OCI-LY7 (cell line): ENCODE results near the gene DIABLO. TPM values are rescaled to one million over a fixed set of nuclear protein-coding genes. Genes with fewer than 3 reads are reported as not detected.

Experiments used
- BruUV-seq: library from RNA; stranded (reverse); fragments of 400-500 nt; replicated peaks from 2 replicates; lab custom pipeline; 2021; lab: Mats Ljungman, UMichigan
- CTCF ChIA-PET: fragments of 300-600 bp; sonication (Branson Sonifier 250); formaldehyde crosslinking; loops from one replicate; lab custom pipeline; 2022; ENCODE audit warnings: antibody characterized with exemption; ENCODE audit not compliant: unreplicated experiment; lab: Charles Lee
- POLR2A ChIA-PET: fragments of 300-600 bp; sonication (Branson Sonifier 250); formaldehyde crosslinking; loops from one replicate; lab custom pipeline; 2022; ENCODE audit warnings: antibody characterized with exemption; lab: Charles Lee
- DNase-seq: peaks from one replicate; pipeline ENCODE4 v3.0.0-alpha.2; 2015; ENCODE audit warnings: low spot score
- H2AFZ ChIP-seq: fragments of 200-600 bp; sonication (generic), shearing (Covaris generic); 2 replicates; pipeline ENCODE4 v1.6.1; 2014; ENCODE audit warnings: mild to moderate bottlenecking, antibody characterized with exemption, low read length, moderate library complexity
- H3K27ac ChIP-seq: fragments of 200-600 bp; sonication (generic); 2 replicates; pipeline ENCODE4 v1.5.1; 2014; ENCODE audit warnings: mixed run types, low read depth, mild to moderate bottlenecking, moderate library complexity, low read length, inconsistent platforms; ENCODE audit not compliant: poor library complexity, severe bottlenecking
- H3K36me3 ChIP-seq: fragments of 200-600 bp; sonication (generic); 2 replicates; pipeline ENCODE4 v1.6.1; 2014; ENCODE audit warnings: mild to moderate bottlenecking, antibody characterized with exemption, low read length, moderate library complexity, mixed read lengths; ENCODE audit not compliant: insufficient read depth
- H3K4me1 ChIP-seq: fragments of 200-600 bp; sonication (generic); 2 replicates; pipeline ENCODE4 v1.5.1; 2014; ENCODE audit warnings: mild to moderate bottlenecking, low read length; ENCODE audit not compliant: insufficient read depth, poor library complexity, severe bottlenecking
- H3K4me2 ChIP-seq: fragments of 200-600 bp; sonication (generic); 2 replicates; pipeline ENCODE4 v1.6.1; 2014; ENCODE audit warnings: mild to moderate bottlenecking, low read length
- H3K4me3 ChIP-seq: fragments of 200-600 bp; sonication (generic); 2 replicates; pipeline ENCODE4 v1.5.1; 2014; ENCODE audit warnings: mild to moderate bottlenecking, low read depth, low read length; ENCODE audit not compliant: poor library complexity, severe bottlenecking
- H3K79me2 ChIP-seq: fragments of 200-600 bp; sonication (generic); 2 replicates; pipeline ENCODE4 v1.6.1; 2016; ENCODE audit warnings: low read depth, mild to moderate bottlenecking, low read length, moderate library complexity, mixed read lengths; ENCODE audit not compliant: insufficient read depth
- H3K9me2 ChIP-seq: fragments of 200-600 bp; sonication (generic); 2 replicates; pipeline ENCODE4 v1.6.1; 2016; ENCODE audit warnings: mild to moderate bottlenecking, low read length, mixed read lengths; ENCODE audit not compliant: insufficient read depth
- H3K9me3 ChIP-seq: fragments of 200-600 bp; sonication (generic); 2 replicates; pipeline ENCODE4 v1.6.1; 2014; ENCODE audit warnings: mild to moderate bottlenecking, mixed run types, low read length, mixed read lengths
- H4K20me1 ChIP-seq: fragments of 200-600 bp; sonication (generic); 2 replicates; pipeline ENCODE4 v1.6.1; 2014; ENCODE audit warnings: mild to moderate bottlenecking, antibody characterized with exemption, low read length, moderate library complexity, mixed read lengths; ENCODE audit not compliant: insufficient read depth
- CTCF ChIP-seq: fragments of 200-600 bp; sonication (generic); conservative IDR thresholded peaks from 2 replicates; pipeline ENCODE4 v1.5.1; 2014; ENCODE audit warnings: mild to moderate bottlenecking, antibody characterized with exemption, low read length, moderate library complexity, mixed read lengths
- EZH2phosphoT487 ChIP-seq: fragments of 200-600 bp; sonication (generic); IDR thresholded peaks from 2 replicates; pipeline ENCODE4 v1.6.1; 2018; ENCODE audit warnings: low read depth, borderline replicate concordance, mild to moderate bottlenecking, mixed run types, antibody characterized with exemption, low read length, moderate library complexity, mixed read lengths
- intact Hi-C: fragments of 100-400 bp; cut with micrococcal nuclease; formaldehyde crosslinking; loops from one replicate; pipeline ENCODE4 v1.10.0; 2022; ENCODE audit not compliant: unreplicated experiment
- total RNA-seq, 2 experiments: library from RNA; depleted of rRNA in 1 of 2; stranded (reverse); fragments of >200 nt in 1 of 2; shearing (Covaris generic) in 1 of 2; gene quantifications; 2 replicates each; pipeline ENCODE4 v1.2.3, GENCODE V29; 2014 to 2022

DIABLO gene
- total RNA-seq, 2 experiments from 2014 or later: 53.9 to 56.5 TPM

DNA sequence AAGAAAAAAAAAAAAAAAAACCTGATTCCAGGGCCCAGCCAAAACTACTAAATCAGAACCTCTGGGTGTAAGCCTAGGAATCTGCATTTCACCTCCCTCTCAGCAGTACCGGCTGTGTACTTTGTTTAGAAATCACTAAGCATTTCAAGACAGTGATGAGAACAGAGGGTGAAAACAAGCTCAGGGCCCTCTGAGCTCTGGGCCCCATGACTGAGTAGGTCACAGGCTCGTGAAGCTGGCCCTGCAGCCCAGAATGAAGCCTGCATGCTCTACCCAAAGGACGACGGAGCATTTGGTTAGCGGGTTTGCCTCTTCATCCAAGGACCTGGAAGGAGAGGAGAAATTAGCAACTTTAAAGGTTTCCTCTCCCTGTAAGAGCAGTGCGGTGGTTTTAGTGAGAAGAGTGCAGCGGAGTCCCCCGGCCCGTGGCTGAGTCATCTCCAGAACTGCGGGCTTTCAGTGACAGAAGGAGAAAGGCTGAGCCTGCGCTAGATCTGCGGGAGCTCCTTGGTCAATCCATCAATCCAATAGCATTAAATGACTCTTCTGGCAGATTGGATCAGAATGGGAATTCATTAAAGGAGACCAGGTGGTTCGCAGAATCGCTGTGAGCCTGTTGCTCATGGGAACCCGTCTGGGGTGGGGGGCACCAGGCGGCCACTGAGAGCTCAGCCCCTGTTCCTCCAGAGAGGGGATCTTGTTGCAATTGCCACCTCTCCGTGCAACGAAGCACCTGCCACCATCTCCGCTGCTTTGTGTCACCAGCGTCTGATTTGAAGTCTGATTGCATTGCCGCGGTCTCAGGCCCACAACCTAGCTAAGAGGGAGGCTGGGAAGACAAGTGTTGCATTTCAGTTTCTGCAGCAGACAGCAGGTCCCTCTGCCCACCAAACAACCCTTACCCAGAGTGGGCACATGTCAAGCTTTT is 59.2 kb downstream of the DIABLO start:
- Histone ChIP-seq H3K9me2 (no peaks in the 10 kb centered on the region), H3K4me3 (no peak overlapping the region), H3K79me2 (no peaks in the 10 kb centered on the region), H3K27ac (no peak overlapping the region), H3K4me1 (no peaks in the 10 kb centered on the region), H2AFZ (no peak overlapping the region), H4K20me1 (no peaks in the 10 kb centered on the region), H3K36me3 (no peaks in the 10 kb centered on the region), H3K9me3 (no peaks in the 10 kb centered on the region), H3K4me2 (no peak overlapping the region)
- intact Hi-C loops: no loop called here
- no TSS peak for BruUV-seq
- no peak for TF ChIP-seq CTCF
- TF ChIP-seq EZH2phosphoT487: no peak
- CTCF ChIA-PET: interaction anchor here (0.5 kb wide), 1 partner anchor 37 kb away, joined by 3 read pairs; no protein-coding TSS in a partner anchor
- POLR2A ChIA-PET: interaction anchor here (0.7 kb wide), 2 partner anchors 12 to 72 kb away, joined by 3 to 6 read pairs; no protein-coding TSS in a partner anchor
- DNase-seq: no peak

DNA sequence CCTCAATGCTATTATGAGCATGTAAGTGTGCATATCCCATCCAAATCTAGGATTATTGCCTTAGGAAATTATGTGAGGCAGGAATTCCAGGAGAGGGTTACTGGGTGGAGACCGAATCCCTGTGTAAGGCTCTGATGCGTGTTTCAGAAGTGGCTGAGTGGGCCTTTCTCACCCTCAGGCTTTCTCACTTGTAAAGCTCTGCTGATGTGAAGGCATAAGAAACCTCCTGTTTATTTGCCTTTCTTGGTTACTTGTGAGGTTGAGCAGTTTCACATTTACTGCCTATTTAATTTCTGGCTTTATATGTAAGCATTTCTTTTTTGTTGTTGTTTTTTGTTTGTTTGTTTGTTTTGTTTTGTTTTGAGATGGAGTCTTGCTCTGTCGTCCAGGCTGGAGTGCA is 62.9 kb downstream of the DIABLO start:
- Histone ChIP-seq H4K20me1 (no peaks in the 10 kb centered on the region), H3K4me2 (no peak overlapping the region), H2AFZ (no peak overlapping the region), H3K36me3 (no peaks in the 10 kb centered on the region), H3K4me3 (no peak overlapping the region), H3K79me2 (no peaks in the 10 kb centered on the region), H3K27ac (no peak overlapping the region), H3K9me2 (no peaks in the 10 kb centered on the region), H3K4me1 (no peaks in the 10 kb centered on the region), H3K9me3 (no peaks in the 10 kb centered on the region)
- POLR2A ChIA-PET: no interaction called here
- CTCF ChIA-PET: no interaction called here
- intact Hi-C loops: no loop called here
- no peak for DNase-seq
- BruUV-seq: no TSS peak
- TF ChIP-seq CTCF (no peak), EZH2phosphoT487 (no peak)

GRCh38 chr12:122161682-122162081 is 64.2 kb downstream of the DIABLO start:
- Histone ChIP-seq H2AFZ (no peak overlapping the region), H3K4me3 (no peak overlapping the region), H3K4me2 (no peak overlapping the region), H3K79me2 (no peaks in the 10 kb centered on the region), H3K9me2 (no peaks in the 10 kb centered on the region), H3K9me3 (no peaks in the 10 kb centered on the region), H3K4me1 (no peaks in the 10 kb centered on the region), H3K27ac (no peak overlapping the region), H4K20me1 (no peaks in the 10 kb centered on the region), H3K36me3 (no peaks in the 10 kb centered on the region)
- intact Hi-C loops: no loop called here
- DNase-seq: no peak
- BruUV-seq: no TSS peak
- ChIA-PET CTCF (no interaction called here), POLR2A (no interaction called here)
- TF ChIP-seq CTCF (no peak), EZH2phosphoT487 (no peak)
